ENCODE results near the gene RELN. TPM values are rescaled to one million over a fixed set of nuclear protein-coding genes. Genes with fewer than 3 reads are reported as not detected.

The RELN gene
- total RNA-seq, 4 donors from 2014 or later = 1.8 to 47.4 (median 6.7) TPM

DNA sequence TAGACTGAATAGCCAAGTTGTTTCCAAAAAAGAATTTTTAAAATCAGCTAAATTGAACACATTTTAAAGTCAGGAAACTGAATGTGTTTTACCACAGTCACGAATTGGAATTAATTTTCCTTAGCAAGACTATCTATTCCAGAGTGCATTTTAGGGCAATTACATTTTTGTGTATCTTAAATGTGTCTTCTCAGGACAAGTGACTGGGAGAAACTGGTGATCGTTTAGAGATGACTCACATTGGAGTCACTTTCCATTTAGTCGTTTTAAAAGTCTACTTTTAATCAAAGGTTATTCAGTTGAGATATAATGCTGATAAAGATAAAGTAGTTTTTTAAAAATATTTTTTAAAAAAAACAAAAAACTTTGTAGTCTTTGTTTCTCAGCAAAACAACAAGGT is 351.7 kb downstream of the RELN start:
- no peaks in the 10 kb centered on the region for H3K36me3 ChIP-seq
- TF ChIP-seq CTCF (IDR thresholded peaks at IDR 0.05) (no peak), POLR2A (IDR thresholded peaks at IDR 0.05) (no peak)
- intact Hi-C loops (cut with DNase I; ENCODE audit: low total_unique reads) = no loop called here
- H3K27me3 ChIP-seq = no peaks in the 10 kb centered on the region
- no peaks in the 10 kb centered on the region for H3K4me1 ChIP-seq
- H3K4me3 ChIP-seq = no peak overlapping the region
- H3K9me3 ChIP-seq = no peaks in the 10 kb centered on the region
- H3K27ac ChIP-seq = no peak overlapping the region
- DNase-seq = no peak

- no peak for DNase-seq
- intact Hi-C loops (cut with DNase I; ENCODE audit: low total_unique reads) = no loop called here
- no peak overlapping the region for H3K4me3 ChIP-seq
These were observed 352.4 kb downstream of the RELN start for GRCh38 chr7:103637094-103637493.

GRCh38 chr7:103636153-103636552 is 353.3 kb downstream of the RELN start:
- Histone ChIP-seq H3K4me1 (no peaks in the 10 kb centered on the region), H3K36me3 (no peaks in the 10 kb centered on the region), H3K27me3 (no peaks in the 10 kb centered on the region), H3K9me3 (no peaks in the 10 kb centered on the region), H3K27ac (no peak overlapping the region), H3K4me3 (no peak overlapping the region)
- DNase-seq = no peak
- intact Hi-C loops (cut with DNase I; ENCODE audit: low total_unique reads) = no loop called here
- no peak for TF ChIP-seq CTCF (IDR thresholded peaks at IDR 0.05)
- TF ChIP-seq POLR2A (IDR thresholded peaks at IDR 0.05) = no peak

More at GRCh38 chr7:103637094-103637493, 352.4 kb downstream of the RELN start:
- no peaks in the 10 kb centered on the region for H3K4me1 ChIP-seq
- H3K27me3 ChIP-seq = no peaks in the 10 kb centered on the region
- no peak for TF ChIP-seq CTCF (IDR thresholded peaks at IDR 0.05)
- no peak for TF ChIP-seq POLR2A (IDR thresholded peaks at IDR 0.05)
- H3K36me3 ChIP-seq = no peaks in the 10 kb centered on the region
- no peak overlapping the region for H3K27ac ChIP-seq
- H3K9me3 ChIP-seq = no peaks in the 10 kb centered on the region

GRCh38 chr7:103632972-103633371 is 356.5 kb downstream of the RELN start:
- TF ChIP-seq POLR2A (IDR thresholded peaks at IDR 0.05) = no peak
- TF ChIP-seq CTCF (IDR thresholded peaks at IDR 0.05) = no peak
- DNase-seq = no peak
- Histone ChIP-seq H3K9me3 (no peaks in the 10 kb centered on the region), H3K27ac (no peak overlapping the region), H3K27me3 (no peaks in the 10 kb centered on the region), H3K4me3 (no peak overlapping the region), H3K4me1 (no peaks in the 10 kb centered on the region), H3K36me3 (no peaks in the 10 kb centered on the region)
- intact Hi-C loops (cut with DNase I; ENCODE audit: low total_unique reads) = no loop called here

- Histone ChIP-seq H3K4me3 (no peak overlapping the region), H3K36me3 (no peaks in the 10 kb centered on the region), H3K27me3 (no peaks in the 10 kb centered on the region), H3K9me3 (no peaks in the 10 kb centered on the region), H3K27ac (no peak overlapping the region), H3K4me1 (no peaks in the 10 kb centered on the region)
- intact Hi-C loops (cut with DNase I; ENCODE audit: low total_unique reads) = no loop called here
- DNase-seq = no peak
- TF ChIP-seq POLR2A (IDR thresholded peaks at IDR 0.05) (no peak), CTCF (IDR thresholded peaks at IDR 0.05) (no peak)
These were observed 357.3 kb downstream of the RELN start for GRCh38 chr7:103632005-103632639.
